Thyroid gland (tissue), 4 donors: ENCODE measurements around the gene GAREM1. TPM values are rescaled to one million over a fixed set of nuclear protein-coding genes. Genes with fewer than 3 reads are reported as not detected.

Experiments
- DNase-seq, 2 donors: peaks; one replicate each; pipeline ENCODE4 v3.0.0-alpha.2; 2019
- H3K27ac ChIP-seq, 3 donors: fragments of 200-600 bp; sonication (generic); 1 replicate in 2 of 3; 2 replicates in 1 of 3; pipeline ENCODE4 v1.5.1; 2016 to 2019; ENCODE audit warnings: mild to moderate bottlenecking in 1 of 3, moderate library complexity in 1 of 3
- H3K27me3 ChIP-seq: fragments of 200-600 bp; sonication (generic); one replicate; pipeline ENCODE4 v1.5.1; 2019
- H3K36me3 ChIP-seq, 2 donors: fragments of 200-600 bp; sonication (generic); one replicate each; pipeline ENCODE4 v1.5.1; 2016 to 2019
- H3K4me1 ChIP-seq, 2 donors: fragments of 200-600 bp; sonication (generic); one replicate each; pipeline ENCODE4 v1.5.1; 2017 to 2019
- H3K4me3 ChIP-seq, 3 donors: fragments of 200-600 bp; sonication (generic); replicated peaks in 1 of 3; 1 replicate in 2 of 3; 2 replicates in 1 of 3; pipeline ENCODE4 v1.5.1; 2016; ENCODE audit warnings: mild to moderate bottlenecking in 1 of 3
- H3K9me3 ChIP-seq: fragments of 200-600 bp; sonication (generic); one replicate; pipeline ENCODE4 v1.5.1; 2017
- CTCF ChIP-seq, 6 experiments: fragments of 200-600 bp in 3 of 6; fragments of 450-650 bp in 3 of 6; sonication (generic) in 3 of 6; IDR thresholded peaks; one replicate each; pipeline ENCODE4 v1.5.1; 2016 to 2019; ENCODE audit warnings: antibody characterized with exemption in 6 of 6, mild to moderate bottlenecking in 2 of 6, inconsistent platforms in 1 of 6, moderate library complexity in 1 of 6
- POLR2A ChIP-seq, 2 donors: fragments of 450-650 bp; IDR thresholded peaks; one replicate each; pipeline ENCODE4 v1.6.1; 2017; ENCODE audit warnings: antibody characterized with exemption in 2 of 2, mild to moderate bottlenecking in 2 of 2, moderate library complexity in 1 of 2
- WGBS, 2 donors: methylation state at CpG; one replicate each; pipeline ENCODE4 v1.1.5; 2017; 5-methylcytosine and 5-hydroxymethylcytosine counted together
- intact Hi-C: fragments of 100-400 bp; cut with DNase I; formaldehyde crosslinking; loops from one replicate; pipeline ENCODE4 v1.15.1; 2023
- total RNA-seq, 4 donors: library from RNA; depleted of rRNA; stranded (reverse); fragments of >200 nt; gene quantifications; one replicate each; pipeline ENCODE4 v1.2.3, GENCODE V29; 2016

Gene GAREM1
- total RNA-seq, 4 donors from 2014 or later: 4.6 to 6.8 (median 5.8) TPM

GRCh38 chr18:32437100-32437834, 33.4 kb downstream of the GAREM1 start:
- H3K9me3 ChIP-seq: no peaks in the 10 kb centered on the region
- DNase-seq: no peak
- H3K27ac ChIP-seq: no peak overlapping the region
- intact Hi-C loops: no loop called here
- H3K4me1 ChIP-seq: no peaks in the 10 kb centered on the region
- H3K4me3 ChIP-seq: no peak overlapping the region
- no peaks in the 10 kb centered on the region for H3K36me3 ChIP-seq
- TF ChIP-seq CTCF (IDR thresholded peaks at IDR 0.05): no peak
- no peak for TF ChIP-seq POLR2A (IDR thresholded peaks at IDR 0.05)
- H3K27me3 ChIP-seq: no peaks in the 10 kb centered on the region
- 71% methylated on average over 7 of the region's 7 CpGs for WGBS, 2 donors

- no peak for DNase-seq
- Histone ChIP-seq H3K9me3 (no peaks in the 10 kb centered on the region), H3K4me1 (no peaks in the 10 kb centered on the region), H3K27me3 (no peaks in the 10 kb centered on the region), H3K27ac (no peak overlapping the region), H3K4me3 (no peak overlapping the region), H3K36me3 (no peaks in the 10 kb centered on the region)
- TF ChIP-seq CTCF (IDR thresholded peaks at IDR 0.05) (no peak), POLR2A (IDR thresholded peaks at IDR 0.05) (no peak)
- WGBS, 2 donors: 80 to 82% methylated on average over 5 of the region's 5 CpGs
- intact Hi-C loops: no loop called here
Measured at GRCh38 chr18:32435631-32436500, 34.8 kb downstream of the GAREM1 start.

- TF ChIP-seq CTCF (IDR thresholded peaks at IDR 0.05) (no peak), POLR2A (IDR thresholded peaks at IDR 0.05) (no peak)
- intact Hi-C loops: no loop called here
- Histone ChIP-seq H3K9me3 (no peaks in the 10 kb centered on the region), H3K4me3 (no peak overlapping the region), H3K36me3 (no peaks in the 10 kb centered on the region), H3K27ac (no peak overlapping the region), H3K4me1 (no peaks in the 10 kb centered on the region), H3K27me3 (no peaks in the 10 kb centered on the region)
- DNase-seq: no peak
- 67 to 68% methylated on average over 2 of the region's 2 CpGs for WGBS, 2 donors
Measured at GRCh38 chr18:32431753-32432152, 38.9 kb downstream of the GAREM1 start.

- intact Hi-C loops: no loop called here
- H3K36me3 ChIP-seq: no peaks in the 10 kb centered on the region
- no peak overlapping the region for H3K4me3 ChIP-seq
- H3K27ac ChIP-seq: no peak overlapping the region
- 83 to 89% methylated on average over 3 of the region's 3 CpGs for WGBS, 2 donors
- H3K9me3 ChIP-seq: no peaks in the 10 kb centered on the region
- TF ChIP-seq POLR2A (IDR thresholded peaks at IDR 0.05) (no peak), CTCF (IDR thresholded peaks at IDR 0.05) (no peak)
- no peak for DNase-seq
- no peaks in the 10 kb centered on the region for H3K4me1 ChIP-seq
- H3K27me3 ChIP-seq: no peaks in the 10 kb centered on the region
Measured at GRCh38 chr18:32429402-32429801, 41.3 kb downstream of the GAREM1 start.
